ENCODE data around the gene KRTAP10-4.
"Not testable (repeated sequence)": the region's sequence is repeated elsewhere in the genome, so short reads cannot be mapped to it uniquely, and the experiment has no call there.

KRTAP10-4 gene

GRCh38 chr21:44535963-44536362 is 37.6 kb upstream of the KRTAP10-4 start:
- no peak for DNase-seq

GRCh38 chr21:44537930-44538911 is 35.3 kb upstream of the KRTAP10-4 start:
- no peak for DNase-seq

GRCh38 chr21:44539046-44539445 is 34.5 kb upstream of the KRTAP10-4 start:
- DNase-seq = no peak

- DNase-seq = no peak
Observed at GRCh38 chr21:44539991-44540666, 33.4 kb upstream of the KRTAP10-4 start, which contains the start of gene KRTAP10-1. Gene KRTAP10-1 (minus strand): TSS chr21:44540195. CDS start chr21:44540150, 45 bp downstream.

- DNase-seq = no peak
Observed at GRCh38 chr21:44540741-44541288, 32.7 kb upstream of the KRTAP10-4 start.

GRCh38 chr21:44542716-44543115 is 30.8 kb upstream of the KRTAP10-4 start:
- DNase-seq = no peak

- DNase-seq = no peak
Observed at GRCh38 chr21:44544566-44544965, 29.0 kb upstream of the KRTAP10-4 start.

GRCh38 chr21:44547656-44548331 is 25.7 kb upstream of the KRTAP10-4 start:
- DNase-seq = no peak

GRCh38 chr21:44548381-44548780 is 25.1 kb upstream of the KRTAP10-4 start:
- no peak for DNase-seq

- no peak for DNase-seq
Observed at GRCh38 chr21:44548922-44549321, 24.6 kb upstream of the KRTAP10-4 start.

- DNase-seq = no peak
Observed at GRCh38 chr21:44549525-44550211, 23.9 kb upstream of the KRTAP10-4 start.

GRCh38 chr21:44550285-44550684 is 23.2 kb upstream of the KRTAP10-4 start:
- not testable (repeated sequence) for DNase-seq

GRCh38 chr21:44550807-44551206 is 22.7 kb upstream of the KRTAP10-4 start:
- DNase-seq = no peak

- DNase-seq = no peak
Observed at GRCh38 chr21:44551340-44551961, 22.1 kb upstream of the KRTAP10-4 start, which contains the start of gene KRTAP10-2. Gene KRTAP10-2 (minus strand): TSS chr21:44551505. CDS start chr21:44551458, 47 bp downstream.

GRCh38 chr21:44552136-44552535 is 21.4 kb upstream of the KRTAP10-4 start:
- DNase-seq = no peak

GRCh38 chr21:44552681-44553080 is 20.8 kb upstream of the KRTAP10-4 start:
- DNase-seq = no peak

GRCh38 chr21:44555200-44555875 is 18.2 kb upstream of the KRTAP10-4 start:
- DNase-seq = no peak

- no peak for DNase-seq
Observed at GRCh38 chr21:44556879-44557278, 16.6 kb upstream of the KRTAP10-4 start.

GRCh38 chr21:44557491-44558328 is 15.8 kb upstream of the KRTAP10-4 start:
- no peak for DNase-seq

GRCh38 chr21:44558329-44558675 is 15.2 kb upstream of the KRTAP10-4 start:
- DNase-seq = not testable (repeated sequence)

All from amniotic stem cell (primary cell).